GM11168 (cell line): ENCODE data around the gene SRF.
"Not testable (repeated sequence)": the region's sequence is repeated elsewhere in the genome, so short reads cannot be mapped to it uniquely, and the experiment has no call there.

Experiments used
- in situ Hi-C: fragments of 300-500 bp; cut with MboI; formaldehyde crosslinking; loops from one replicate; pipeline ENCODE4 v1.12.0; 2022; ENCODE audit warnings: low sequenced_read_pairs; ENCODE audit not compliant: unreplicated experiment

The SRF gene

DNA sequence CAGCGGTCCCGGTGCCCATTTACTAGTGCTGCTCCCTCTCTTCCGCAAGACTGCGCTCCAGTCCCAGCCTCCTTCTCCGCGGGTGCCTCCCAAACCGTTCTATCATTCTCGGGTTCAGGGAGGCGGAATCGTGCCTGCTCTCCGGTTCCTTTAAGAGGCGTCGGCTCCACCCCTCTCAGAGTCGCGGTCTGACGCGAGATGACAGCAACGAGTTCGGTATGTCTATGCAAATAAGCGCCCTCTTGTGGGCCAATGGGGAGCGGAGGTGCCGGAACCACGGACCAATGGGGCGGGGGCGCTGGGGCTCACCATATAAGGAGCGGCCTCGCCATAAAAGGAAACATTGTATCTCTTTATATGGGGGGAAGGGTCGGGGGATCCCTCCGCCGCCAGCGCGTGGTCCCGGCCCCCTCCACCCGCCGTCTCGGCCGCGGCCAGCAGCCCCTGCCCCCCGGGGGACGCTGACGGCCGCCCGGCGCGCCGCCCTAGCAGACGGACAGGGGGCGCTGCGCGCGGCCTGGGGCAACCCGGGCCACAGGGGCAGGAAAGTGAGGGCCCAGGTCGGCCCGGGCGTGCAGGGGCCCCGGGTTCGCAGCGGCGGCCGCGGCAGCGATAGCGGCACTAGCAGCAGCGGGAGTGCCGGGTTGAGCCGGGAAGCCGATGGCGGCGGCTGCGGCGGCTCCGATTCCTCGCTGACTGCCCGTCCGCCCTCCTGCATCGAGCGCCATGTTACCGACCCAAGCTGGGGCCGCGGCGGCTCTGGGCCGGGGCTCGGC is at the start of gene SRF:
Gene SRF (plus strand): TSS at position 339 of the 776 bp plus-strand sequence. CDS start 388 bp downstream, at position 727.
- in situ Hi-C loops, result no loop called here

DNA sequence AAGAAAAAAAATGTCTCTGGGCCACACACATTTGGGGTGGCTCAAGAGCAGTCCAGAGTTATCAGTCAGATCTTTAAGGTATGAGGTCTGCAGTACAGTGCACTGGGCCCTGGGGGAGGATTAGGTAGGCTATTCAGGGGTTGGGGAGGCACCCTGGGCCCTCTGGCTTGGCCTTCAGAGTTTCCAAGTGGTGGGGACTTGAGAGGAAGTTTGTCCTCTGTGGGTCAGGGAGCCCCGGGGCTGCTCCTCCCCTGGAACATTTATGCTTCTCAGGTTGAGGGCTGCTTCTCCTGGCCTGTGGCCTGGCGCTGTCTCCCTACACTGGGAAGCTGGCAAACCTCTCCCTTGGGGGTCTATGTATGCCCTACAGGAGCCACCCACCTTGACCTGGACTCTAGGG is 48.9 kb upstream of the SRF start:
- in situ Hi-C loops, result no loop called here

DNA sequence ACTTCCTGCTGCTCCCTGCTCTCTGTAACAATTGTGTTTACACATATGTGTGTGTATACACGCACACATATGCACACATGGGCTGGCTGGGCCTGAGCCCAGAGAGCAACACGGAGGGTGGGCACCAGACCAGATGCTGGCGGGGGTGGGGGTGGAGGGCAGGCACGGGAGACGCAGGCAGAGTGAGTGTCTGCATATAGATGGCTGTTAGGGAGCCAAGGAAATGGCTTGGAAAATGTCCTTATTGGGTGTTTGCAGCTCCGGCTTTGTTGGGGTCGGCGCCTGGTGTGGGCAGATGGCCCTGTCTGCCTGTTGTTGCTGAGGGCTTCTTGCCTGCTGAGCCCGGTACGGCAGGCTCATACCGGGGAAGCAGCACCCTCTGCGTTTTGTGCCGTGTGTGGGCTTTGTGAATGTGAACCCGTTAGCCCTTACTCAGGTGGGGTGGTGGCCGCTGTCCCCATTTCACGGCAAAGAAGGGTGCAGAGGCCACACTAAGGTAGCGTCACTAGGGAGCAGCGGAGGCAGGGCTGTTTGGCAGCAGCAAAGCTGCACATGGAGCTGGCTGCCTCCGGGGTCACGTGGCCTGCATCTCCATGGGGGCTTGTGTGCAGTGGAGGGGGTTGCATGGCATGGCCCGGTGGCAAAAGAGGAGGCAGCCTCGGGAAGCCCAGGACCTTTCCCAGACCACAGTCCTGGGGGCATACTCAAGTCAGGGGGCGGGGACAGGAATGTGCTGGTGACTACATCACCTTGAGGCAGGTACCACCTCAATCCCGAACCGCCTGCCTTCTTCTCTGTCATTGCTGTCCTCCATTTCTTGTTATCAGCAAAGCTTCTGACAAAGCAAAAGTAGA is 47.4 kb upstream of the SRF start:
- in situ Hi-C loops, result no loop called here

DNA sequence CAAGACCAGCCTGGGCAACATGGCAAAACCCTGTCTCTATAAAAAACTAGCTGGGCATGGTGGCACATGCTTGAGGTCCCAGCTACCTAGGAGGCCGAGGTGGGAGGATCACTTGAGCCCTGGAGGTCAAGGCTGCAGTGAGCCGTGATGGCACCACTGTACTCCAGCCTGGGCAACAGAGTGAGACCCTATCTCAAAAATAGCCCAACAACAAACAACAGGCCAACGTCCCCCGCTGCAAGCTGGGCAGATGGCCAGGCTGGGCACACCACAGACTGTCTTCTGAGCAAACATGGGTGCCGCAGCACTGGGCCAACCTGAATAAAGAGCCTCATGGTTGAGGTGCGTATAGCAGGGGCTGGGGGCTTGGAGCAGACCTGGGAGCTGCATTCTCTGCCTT is 46.6 kb upstream of the SRF start:
- in situ Hi-C loops, result no loop called here

DNA sequence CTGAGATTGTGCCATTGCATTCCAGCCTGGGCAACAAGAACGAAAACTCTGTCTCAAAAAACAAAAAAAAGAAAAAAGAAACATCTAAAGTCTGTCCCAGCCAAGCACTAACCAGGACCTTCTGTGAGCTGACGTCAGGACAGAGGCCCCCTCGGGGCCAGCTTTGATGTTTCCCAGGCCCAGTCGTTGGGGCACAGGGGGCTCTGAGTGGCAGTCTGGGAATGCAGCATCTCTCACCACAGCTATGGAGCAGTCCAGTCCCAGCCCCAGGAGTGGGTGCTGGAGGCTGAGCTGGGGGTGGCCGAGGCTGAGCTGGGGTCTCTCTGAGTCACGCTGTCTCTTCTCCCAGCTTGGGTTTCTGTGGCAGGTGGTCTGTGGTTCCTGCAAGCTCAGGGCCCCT is 46.0 kb upstream of the SRF start:
- in situ Hi-C loops, result no loop called here

DNA sequence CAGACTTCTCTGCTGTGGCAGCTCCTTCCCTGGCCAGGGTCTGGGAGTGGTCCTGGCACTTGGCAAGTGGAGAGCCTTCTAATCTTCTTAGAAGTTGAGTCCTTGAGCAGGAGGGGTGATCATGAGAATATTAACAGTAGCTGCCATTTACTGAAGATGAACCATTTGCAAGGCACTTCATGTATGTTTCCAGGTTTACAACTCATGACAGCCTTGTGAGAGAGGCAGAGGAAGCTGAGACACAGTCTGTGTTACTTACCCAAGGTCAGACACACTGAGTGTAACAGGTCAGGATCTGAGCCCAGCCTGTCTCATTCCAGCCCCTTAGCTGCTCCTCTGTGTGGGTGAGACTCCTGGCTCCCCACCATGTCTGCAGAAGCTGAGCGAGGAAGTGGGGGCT is 45.5 kb upstream of the SRF start:
- in situ Hi-C loops, result no loop called here

DNA sequence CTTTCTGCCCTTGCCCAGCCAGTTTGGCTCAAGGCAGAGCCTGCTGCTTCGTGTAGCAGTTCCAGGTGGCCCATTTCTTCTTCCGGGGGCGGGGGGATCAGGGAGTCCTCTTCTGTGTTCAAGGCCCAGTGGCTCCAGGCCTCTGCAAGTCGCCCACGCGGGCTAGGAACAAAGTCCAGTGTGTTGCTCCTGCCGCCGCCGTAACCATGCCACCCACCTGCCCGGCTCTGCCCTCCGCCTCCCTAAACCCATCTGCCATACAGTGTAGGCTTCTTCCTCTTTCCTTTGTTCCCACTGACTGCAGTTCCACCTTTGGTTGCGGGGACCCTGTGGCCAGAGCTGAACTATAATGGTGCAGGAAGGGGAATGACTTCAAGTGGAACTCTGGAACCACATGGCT is 43.9 kb upstream of the SRF start:
- in situ Hi-C loops, result no loop called here

DNA sequence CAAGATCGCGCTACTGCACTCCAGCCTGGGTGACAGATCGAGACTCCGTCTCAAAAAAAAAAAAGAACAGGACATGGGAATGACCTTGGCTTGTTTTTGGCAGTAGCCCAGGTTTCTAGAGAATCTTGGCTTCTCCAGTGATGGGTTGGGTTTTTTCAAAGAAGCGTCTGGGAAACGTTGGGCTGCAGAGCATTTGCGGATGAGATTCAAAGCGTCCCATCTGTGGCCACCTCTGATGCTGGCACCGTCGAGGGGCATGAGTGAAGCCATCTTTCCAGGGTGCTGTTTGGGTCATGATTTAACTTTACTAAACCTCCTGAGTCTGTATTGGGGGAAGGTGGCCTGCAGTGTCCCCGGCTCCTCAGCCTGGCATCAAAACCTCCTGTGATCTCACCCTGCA is 43.2 kb upstream of the SRF start:
- in situ Hi-C loops, result no loop called here

DNA sequence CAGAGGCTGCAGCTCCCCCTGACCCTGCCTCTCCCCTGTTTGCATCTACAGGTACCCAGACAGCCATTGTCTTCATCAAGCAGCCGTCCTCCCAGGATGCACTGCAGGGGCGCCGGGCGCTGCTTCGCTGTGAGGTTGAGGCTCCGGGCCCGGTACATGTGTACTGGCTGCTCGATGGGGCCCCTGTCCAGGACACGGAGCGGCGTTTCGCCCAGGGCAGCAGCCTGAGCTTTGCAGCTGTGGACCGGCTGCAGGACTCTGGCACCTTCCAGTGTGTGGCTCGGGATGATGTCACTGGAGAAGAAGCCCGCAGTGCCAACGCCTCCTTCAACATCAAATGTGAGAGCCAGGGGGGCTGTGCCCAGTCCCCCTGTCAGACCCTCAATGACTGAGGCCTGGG is 42.1 kb upstream of the SRF start:
- in situ Hi-C loops, result no loop called here

DNA sequence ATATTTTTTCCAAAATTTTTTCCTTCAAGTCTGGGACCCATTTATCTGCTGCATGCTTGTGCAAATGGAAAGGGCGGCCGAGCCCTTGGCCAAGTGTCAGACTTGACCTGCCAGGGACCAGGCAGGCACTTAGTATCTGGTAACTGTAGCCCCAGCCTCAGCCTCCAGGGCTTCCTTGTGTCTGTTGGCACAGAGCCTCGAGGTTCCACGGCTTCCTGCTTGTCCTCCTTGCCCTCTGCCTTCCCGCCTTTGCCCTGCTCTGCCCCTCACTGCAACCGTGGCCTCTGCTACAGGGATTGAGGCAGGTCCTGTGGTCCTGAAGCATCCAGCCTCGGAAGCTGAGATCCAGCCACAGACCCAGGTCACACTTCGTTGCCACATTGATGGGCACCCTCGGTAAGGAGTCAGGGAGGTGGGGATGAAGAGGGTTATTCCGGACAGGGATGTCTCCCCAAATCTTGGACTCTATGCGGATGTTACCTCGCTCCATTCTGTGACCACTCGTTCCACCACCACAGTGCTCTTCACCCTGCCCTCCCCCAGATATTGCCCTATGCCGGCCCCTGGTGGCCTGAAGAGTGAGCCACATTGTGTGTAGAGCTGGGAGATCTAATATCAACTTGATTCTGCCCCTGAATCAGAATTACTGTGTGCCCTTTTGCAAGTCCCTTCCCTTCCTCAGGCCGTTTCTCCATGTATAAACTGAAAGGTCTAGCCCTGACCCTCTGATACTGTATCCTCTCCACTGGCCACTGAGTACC is 41.5 kb upstream of the SRF start:
- in situ Hi-C loops, result no loop called here

DNA sequence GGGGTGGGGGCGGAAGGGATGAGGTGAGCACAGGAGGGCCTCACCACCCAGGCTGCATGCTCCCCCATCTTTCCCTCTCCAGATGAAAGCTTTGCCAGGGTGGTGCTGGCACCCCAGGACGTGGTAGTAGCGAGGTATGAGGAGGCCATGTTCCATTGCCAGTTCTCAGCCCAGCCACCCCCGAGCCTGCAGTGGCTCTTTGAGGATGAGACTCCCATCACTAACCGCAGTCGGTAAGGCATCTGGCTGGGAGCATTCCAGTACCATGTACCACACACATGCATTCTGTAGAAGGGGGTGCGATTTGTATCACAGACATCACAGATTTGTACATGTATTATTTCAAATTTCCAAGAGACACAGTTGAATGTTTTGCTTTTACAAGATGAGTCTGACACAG is 40.6 kb upstream of the SRF start:
- in situ Hi-C loops, result no loop called here

DNA sequence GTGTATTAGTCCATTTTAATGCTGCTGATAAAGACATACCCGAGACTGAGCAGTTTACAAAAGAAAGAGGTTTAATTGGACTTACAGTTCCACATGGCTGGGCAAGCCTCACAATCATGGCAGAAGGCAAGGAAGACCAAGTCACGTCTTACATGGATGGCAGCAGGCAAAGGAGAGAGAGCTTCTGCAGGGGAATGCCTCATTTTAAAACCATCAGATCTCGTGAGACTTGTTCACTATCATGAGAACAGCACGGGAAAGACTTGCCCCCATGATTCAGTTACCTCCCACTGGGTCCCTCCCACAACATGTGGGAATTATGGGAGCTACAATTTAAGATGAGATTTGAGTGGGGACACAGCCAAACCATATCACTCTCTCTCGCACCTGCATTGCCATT is 39.7 kb upstream of the SRF start:
- in situ Hi-C loops, result not testable (repeated sequence)

DNA sequence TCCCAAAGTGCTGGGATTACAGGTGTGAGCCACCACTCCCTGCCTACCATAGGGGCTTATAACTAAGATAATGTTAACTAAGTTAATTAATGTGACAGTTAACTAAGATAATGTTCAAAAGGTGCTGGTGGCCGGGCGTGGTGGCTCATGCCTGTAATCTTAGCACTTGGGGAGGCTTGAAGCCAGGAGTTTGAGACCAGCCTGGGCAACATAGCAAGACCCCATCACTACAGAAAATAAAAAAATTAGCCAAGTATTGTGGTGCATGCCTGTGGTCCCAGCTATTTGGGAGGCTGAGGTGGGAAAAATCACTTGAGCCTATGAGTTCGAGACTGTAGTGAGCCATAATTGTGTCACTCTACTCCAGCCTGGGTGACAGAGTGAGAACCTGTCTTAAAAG is 32.8 kb upstream of the SRF start:
- in situ Hi-C loops, result no loop called here

DNA sequence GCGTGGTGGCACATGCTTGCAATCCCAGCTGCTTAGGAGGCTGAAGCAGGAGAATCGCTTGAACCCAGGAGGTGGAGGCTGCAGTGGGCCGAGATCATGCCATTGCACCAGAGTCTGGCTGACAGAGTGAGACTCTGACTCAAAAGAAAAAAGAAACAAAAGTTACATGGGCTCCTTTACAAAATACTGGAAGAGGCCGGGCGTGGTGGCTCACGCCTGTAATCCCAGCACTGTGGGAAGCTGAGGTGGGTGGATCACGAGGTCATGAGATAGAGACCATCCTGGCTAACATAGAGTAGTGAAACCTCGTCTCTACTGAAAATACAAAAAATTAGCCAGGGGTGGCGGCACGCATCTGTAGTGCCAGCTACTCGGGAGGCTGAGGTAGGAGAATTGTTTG is 31.1 kb upstream of the SRF start:
- in situ Hi-C loops, result loop anchor here (5.0 kb wide), 1 partner anchor 233 kb away; no protein-coding TSS in a partner anchor

DNA sequence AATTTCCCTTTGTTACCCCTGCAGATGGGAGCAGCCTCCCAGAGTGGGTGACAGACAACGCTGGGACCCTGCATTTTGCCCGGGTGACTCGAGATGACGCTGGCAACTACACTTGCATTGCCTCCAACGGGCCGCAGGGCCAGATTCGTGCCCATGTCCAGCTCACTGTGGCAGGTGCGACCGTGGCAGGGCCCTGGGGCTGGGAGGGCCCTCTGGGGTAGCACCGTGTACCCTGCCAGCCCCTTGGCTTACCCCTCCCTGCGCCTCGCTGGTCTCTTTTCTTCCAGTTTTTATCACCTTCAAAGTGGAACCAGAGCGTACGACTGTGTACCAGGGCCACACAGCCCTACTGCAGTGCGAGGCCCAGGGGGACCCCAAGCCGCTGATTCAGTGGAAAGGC is 29.4 kb upstream of the SRF start:
- in situ Hi-C loops, result loop anchor here (5.0 kb wide), 1 partner anchor 234 kb away; no protein-coding TSS in a partner anchor

DNA sequence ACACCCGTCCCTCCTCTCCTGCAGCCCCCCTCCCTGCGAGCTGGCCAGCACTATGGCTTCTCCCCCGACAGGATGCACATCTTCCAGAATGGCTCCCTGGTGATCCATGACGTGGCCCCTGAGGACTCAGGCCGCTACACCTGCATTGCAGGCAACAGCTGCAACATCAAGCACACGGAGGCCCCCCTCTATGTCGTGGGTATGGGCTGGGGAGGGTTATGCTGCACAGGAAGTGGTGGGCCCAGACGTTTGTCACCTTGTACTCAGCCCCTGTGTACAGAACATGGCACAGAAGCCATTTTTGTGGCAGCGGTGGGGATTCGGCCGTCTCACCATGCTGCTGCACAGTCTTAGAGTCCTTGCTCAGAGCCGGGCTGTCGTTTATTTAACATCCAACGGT is 29.0 kb upstream of the SRF start:
- in situ Hi-C loops, result loop anchor here (5.0 kb wide), 1 partner anchor 235 kb away; no protein-coding TSS in a partner anchor

DNA sequence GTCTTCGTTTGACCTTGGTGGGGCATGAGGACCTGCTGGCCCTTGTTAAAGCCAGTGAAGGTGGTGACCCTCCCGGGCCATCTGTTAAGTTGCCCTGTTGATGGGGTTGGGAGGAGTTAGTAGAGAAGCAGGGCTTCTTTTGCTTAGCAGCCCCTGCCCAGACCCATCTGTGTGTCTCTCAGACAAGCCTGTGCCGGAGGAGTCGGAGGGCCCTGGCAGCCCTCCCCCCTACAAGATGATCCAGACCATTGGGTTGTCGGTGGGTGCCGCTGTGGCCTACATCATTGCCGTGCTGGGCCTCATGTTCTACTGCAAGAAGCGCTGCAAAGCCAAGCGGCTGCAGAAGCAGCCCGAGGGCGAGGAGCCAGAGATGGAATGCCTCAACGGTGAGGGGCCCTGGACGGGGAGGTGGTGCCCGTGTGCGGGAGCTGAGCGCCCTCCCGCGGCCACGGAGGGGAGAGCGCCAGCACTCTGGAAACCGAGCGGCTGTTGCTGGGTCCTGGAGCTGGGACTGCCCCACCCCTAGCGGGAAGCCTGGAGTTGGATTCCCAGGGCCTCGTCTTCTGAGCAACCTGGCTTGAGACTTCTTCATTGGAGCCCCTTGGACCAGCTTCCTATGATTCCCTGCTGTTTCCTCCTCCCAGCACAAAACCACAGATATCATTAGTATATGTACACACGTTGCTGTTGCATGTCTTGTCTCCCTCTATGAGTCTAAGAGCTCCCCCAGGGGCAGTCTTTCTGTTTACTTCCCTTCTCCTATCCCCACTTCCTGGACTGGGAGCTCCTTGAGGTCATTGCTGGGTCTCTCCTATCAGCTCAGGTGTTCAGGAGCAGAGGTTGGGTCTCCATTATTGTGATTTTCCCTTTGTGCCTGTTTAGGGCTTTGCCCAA is 27.6 kb upstream of the SRF start:
- in situ Hi-C loops, result loop anchor here (5.0 kb wide), 1 partner anchor 236 kb away; no protein-coding TSS in a partner anchor

DNA sequence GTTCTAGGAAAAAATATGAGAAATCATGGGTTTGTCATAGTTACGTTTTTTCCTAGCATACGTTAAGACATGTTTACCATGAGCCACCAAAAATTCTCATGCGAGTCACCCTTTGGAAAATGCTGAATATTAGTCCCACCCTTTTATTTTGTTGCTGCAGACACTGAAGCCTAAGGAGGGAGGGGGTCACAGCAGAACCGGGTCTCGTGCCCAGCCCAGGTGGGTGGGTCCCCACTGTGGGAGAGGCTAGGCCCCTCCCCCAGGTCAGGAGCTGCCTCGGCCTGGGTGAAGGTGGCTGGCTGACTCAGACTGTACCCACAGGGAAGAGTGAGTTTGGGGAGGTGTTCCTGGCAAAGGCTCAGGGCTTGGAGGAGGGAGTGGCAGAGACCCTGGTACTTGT is 26.2 kb upstream of the SRF start:
- in situ Hi-C loops, result loop anchor here (5.0 kb wide), 1 partner anchor 238 kb away; no protein-coding TSS in a partner anchor

DNA sequence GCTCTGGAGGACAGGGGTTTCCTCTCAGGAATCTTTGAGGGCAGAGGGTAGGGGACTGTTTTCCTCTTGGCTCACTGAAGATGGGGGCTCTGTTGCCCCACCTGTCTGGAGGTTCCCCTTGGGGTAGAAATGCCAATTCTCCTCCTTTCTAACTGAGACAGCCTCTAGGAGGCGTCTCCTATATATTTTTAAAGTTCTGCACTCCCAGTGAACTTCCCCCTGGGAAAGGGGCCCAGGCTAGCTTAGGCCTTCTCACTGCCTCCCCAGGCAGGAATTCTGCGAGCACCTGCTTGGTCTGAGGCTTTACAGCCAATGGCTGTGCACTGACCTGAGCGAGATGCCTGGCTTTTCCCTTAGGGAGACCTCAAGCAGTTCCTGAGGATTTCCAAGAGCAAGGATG is 24.8 kb upstream of the SRF start:
- in situ Hi-C loops, result no loop called here
